Activated naive CD4-positive, alpha-beta T cell (primary cell): ENCODE data around the gene NUP214.
A peak's percentile ranks its signal among the peaks of the same experiment; 100 is the strongest.

Experiments
- DNase-seq, 4 experiments: peaks; one replicate each; lab custom pipeline; 2025; lab: John Stamatoyannopoulos, UW

The NUP214 gene

GRCh38 chr9:131125288-131126058 lies at the start of gene NUP214:
Gene NUP214, plus strand, starts transcription at chr9:131125586. Its CDS starts 119 bp downstream, at chr9:131125705.
- DNase-seq = peak; percentile 98 to 99 (median 99)

- DNase-seq = no peak
Observed at GRCh38 chr9:131076347-131077195, 48.8 kb upstream of the NUP214 start.

GRCh38 chr9:131078427-131079366 lies 46.7 kb upstream of the NUP214 start:
- no peak for DNase-seq

GRCh38 chr9:131080589-131080988 lies 44.8 kb upstream of the NUP214 start:
- no peak for DNase-seq

GRCh38 chr9:131081868-131082267 lies 43.5 kb upstream of the NUP214 start:
- DNase-seq = no peak

GRCh38 chr9:131082774-131083512 lies 42.4 kb upstream of the NUP214 start:
- no peak for DNase-seq

- DNase-seq = no peak
Observed at GRCh38 chr9:131084661-131085369, 40.6 kb upstream of the NUP214 start.

- no peak for DNase-seq
Observed at GRCh38 chr9:131085370-131086122, 39.8 kb upstream of the NUP214 start.

- no peak for DNase-seq
Observed at GRCh38 chr9:131087354-131087893, 38.0 kb upstream of the NUP214 start.

GRCh38 chr9:131090025-131090787 lies 35.2 kb upstream of the NUP214 start:
- DNase-seq = no peak

GRCh38 chr9:131091352-131091992 lies 33.9 kb upstream of the NUP214 start:
- no peak for DNase-seq

- no peak for DNase-seq
Observed at GRCh38 chr9:131092030-131092429, 33.4 kb upstream of the NUP214 start.

GRCh38 chr9:131092548-131093440 lies 32.6 kb upstream of the NUP214 start:
- DNase-seq = no peak

- no peak for DNase-seq
Observed at GRCh38 chr9:131094015-131094414, 31.4 kb upstream of the NUP214 start.

GRCh38 chr9:131094622-131095021 lies 30.8 kb upstream of the NUP214 start:
- no peak for DNase-seq

- no peak for DNase-seq
Observed at GRCh38 chr9:131095666-131096268, 29.6 kb upstream of the NUP214 start.
